ENCODE measurements around the gene GJB1.

GRCh38 chrX:71191248-71191647 is 31.8 kb upstream of the GJB1 start:
- TF ChIP-seq CTCF (IDR thresholded peaks at IDR 0.05; ENCODE audit: poor library complexity) (no peak), EZH2 (IDR thresholded peaks at IDR 0.05; ENCODE audit: borderline replicate concordance) (no peak)

Measured in hepatocyte (in vitro differentiated cells).